WTC11 (cell line): ENCODE data around the gene RHOF.

Experiments used
- CTCF ChIP-seq: fragments of 200-600 bp; IDR thresholded peaks from 2 replicates; pipeline ENCODE4 v1.8.0; 2022; ENCODE audit warnings: antibody characterized with exemption
- FOXJ3 ChIP-seq: sonication (generic); formaldehyde crosslinking; IDR thresholded peaks from 2 replicates; pipeline ENCODE4 v1.9.0; 2021; ENCODE audit warnings: missing genetic modification reagents, mild to moderate bottlenecking, borderline replicate concordance
- FOXP1 ChIP-seq: sonication (generic); formaldehyde crosslinking; IDR thresholded peaks from 2 replicates; pipeline ENCODE4 v1.8.0; 2022; ENCODE audit warnings: missing genetic modification reagents, mild to moderate bottlenecking, moderate library complexity, borderline replicate concordance
- GABPB1 ChIP-seq: sonication (generic); formaldehyde crosslinking; IDR thresholded peaks from 2 replicates; pipeline ENCODE4 v1.8.1; 2023; ENCODE audit warnings: mild to moderate bottlenecking, missing genetic modification reagents
- JUN ChIP-seq: sonication (generic); formaldehyde crosslinking; IDR thresholded peaks from 2 replicates; pipeline ENCODE4 v1.8.0; 2023; ENCODE audit warnings: mild to moderate bottlenecking, missing genetic modification reagents
- NFYB ChIP-seq: sonication (generic); formaldehyde crosslinking; conservative IDR thresholded peaks from 2 replicates; pipeline ENCODE4 v1.8.0; 2022; ENCODE audit warnings: low read depth, missing genetic modification reagents
- USF1 ChIP-seq: sonication (generic); formaldehyde crosslinking; IDR thresholded peaks from 2 replicates; pipeline ENCODE4 v1.8.0; 2022; ENCODE audit warnings: mild to moderate bottlenecking, missing genetic modification reagents
- ZNF416 ChIP-seq: fragments of 250-450 bp; sonication (Bioruptor Pico); IDR thresholded peaks from 2 replicates; pipeline ENCODE4 v1.9.0; 2021; ENCODE audit warnings: mild to moderate bottlenecking, inconsistent platforms
- TF ChIP-seq, protein P1 (sequence below): sonication (generic); formaldehyde crosslinking; IDR thresholded peaks from 2 replicates; pipeline ENCODE4 v1.8.1; 2023; ENCODE audit warnings: mild to moderate bottlenecking, missing genetic modification reagents, moderate library complexity
- TF ChIP-seq, protein P2 (sequence below): sonication (generic); formaldehyde crosslinking; IDR thresholded peaks from 2 replicates; pipeline ENCODE4 v1.8.0; 2022; ENCODE audit warnings: mild to moderate bottlenecking, missing genetic modification reagents

DNA sequence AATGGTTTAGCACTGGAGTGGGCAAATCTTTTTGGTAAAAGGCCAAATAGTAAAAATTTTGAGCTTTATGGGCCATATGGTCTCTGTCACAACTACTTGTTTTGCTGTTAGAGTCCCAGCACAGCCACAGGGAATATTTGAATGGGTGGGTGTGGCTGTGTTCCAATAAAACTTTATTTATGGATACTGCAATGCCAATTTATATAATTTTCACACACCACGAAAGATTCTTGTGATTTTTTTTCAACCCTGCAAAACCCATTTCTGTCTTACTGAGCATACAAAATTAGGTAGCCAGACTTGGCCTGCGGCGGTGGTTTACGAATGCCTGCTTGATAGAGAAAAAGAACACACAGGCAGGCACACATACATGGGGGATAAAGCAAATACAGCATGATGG is 52.6 kb downstream of the RHOF start:
- TF ChIP-seq ZNF416 (no peak), CTCF (no peak), GABPB1 (no peak), JUN (CRISPR knock-in tag) (no peak), FOXP1 (CRISPR knock-in tag) (no peak), USF1 (no peak), FOXJ3 (CRISPR knock-in tag) (no peak), NFYB (no peak)
- TF ChIP-seq, protein P1, sequence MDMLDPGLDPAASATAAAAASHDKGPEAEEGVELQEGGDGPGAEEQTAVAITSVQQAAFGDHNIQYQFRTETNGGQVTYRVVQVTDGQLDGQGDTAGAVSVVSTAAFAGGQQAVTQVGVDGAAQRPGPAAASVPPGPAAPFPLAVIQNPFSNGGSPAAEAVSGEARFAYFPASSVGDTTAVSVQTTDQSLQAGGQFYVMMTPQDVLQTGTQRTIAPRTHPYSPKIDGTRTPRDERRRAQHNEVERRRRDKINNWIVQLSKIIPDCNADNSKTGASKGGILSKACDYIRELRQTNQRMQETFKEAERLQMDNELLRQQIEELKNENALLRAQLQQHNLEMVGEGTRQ (CRISPR knock-in tag): no peak
- TF ChIP-seq, protein P2, sequence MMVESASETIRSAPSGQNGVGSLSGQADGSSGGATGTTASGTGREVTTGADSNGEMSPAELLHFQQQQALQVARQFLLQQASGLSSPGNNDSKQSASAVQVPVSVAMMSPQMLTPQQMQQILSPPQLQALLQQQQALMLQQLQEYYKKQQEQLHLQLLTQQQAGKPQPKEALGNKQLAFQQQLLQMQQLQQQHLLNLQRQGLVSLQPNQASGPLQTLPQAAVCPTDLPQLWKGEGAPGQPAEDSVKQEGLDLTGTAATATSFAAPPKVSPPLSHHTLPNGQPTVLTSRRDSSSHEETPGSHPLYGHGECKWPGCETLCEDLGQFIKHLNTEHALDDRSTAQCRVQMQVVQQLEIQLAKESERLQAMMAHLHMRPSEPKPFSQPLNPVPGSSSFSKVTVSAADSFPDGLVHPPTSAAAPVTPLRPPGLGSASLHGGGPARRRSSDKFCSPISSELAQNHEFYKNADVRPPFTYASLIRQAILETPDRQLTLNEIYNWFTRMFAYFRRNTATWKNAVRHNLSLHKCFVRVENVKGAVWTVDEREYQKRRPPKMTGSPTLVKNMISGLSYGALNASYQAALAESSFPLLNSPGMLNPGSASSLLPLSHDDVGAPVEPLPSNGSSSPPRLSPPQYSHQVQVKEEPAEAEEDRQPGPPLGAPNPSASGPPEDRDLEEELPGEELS: no peak
